NCI-H2081 (cell line): ENCODE results near the gene MXD3.
"Not testable (repeated sequence)": the region's sequence is repeated elsewhere in the genome, so short reads cannot be mapped to it uniquely, and the experiment has no call there.

Experiments used
- DNase-seq, 2 experiments: peaks; one replicate each; lab custom pipeline; 2025; lab: John Stamatoyannopoulos, UW

Gene MXD3, protein sequence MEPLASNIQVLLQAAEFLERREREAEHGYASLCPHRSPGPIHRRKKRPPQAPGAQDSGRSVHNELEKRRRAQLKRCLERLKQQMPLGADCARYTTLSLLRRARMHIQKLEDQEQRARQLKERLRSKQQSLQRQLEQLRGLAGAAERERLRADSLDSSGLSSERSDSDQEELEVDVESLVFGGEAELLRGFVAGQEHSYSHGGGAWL

GRCh38 chr5:177311723-177312648 lies at the start of gene MXD3:
MXD3 (minus strand) TSS chr5:177311898; CDS start chr5:177311830, 68 bp downstream.
- DNase-seq = peak; percentile 94 to 97

DNA sequence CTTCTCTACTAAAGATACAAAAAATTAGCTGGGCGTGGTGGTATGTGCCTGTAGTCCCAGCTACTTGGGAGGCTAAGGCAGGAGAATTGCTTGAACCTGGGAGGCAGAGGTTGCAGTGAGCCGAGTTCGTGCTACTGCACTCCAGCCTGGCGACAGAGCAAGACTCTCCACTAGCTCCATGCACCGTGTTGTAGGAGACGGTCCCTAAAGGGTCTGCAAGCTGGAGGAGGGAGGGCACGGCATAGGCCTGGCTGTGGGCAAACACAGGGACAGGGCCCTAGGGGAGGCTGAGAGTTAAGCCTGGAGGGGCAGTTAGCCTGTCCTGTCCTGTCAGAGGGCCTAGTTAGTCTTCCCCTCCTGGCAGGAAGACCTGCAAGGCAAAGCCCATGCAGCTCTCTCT lies 49.0 kb upstream of the MXD3 start:
- not testable (repeated sequence) for DNase-seq

DNA sequence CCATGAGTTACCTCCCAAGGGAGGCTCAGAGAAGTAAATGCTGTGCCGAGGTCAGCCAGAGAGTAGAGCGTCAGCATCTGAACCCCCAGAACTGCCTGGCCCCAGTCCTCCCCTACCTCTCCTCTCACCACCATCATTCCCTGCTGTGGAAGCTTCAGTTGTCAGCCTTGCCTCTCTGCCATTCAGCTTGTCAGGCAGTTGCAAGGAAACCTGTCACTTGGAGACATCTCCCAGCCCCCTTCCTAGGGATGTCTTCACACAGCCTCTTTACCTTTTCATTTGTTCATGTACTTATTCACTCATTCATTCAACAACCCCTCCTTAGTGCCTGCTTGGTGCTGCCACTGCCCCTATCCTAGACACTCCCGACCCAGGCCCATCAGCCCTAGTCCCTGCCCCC lies 48.2 kb upstream of the MXD3 start:
- no peak for DNase-seq

DNA sequence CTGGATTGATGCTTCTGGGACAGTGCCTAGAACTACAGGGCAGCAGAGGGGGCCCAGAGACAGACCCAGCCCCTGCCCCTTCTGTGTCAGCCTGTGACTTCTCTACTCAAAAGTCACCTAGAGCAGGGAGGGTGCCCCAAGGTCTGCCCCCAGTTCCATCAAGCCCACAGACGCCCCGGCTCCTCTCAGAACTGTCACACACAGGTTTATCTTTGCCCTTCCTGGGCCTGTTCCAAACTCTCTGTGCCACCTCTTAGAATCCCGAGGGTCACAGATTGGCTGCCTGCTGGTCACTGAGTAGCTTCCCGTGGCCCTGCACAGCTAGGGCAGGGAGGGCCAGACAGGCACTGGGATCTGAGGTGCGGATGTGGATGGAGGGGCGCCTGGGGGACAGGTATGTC lies 47.8 kb upstream of the MXD3 start:
- no peak for DNase-seq

DNA sequence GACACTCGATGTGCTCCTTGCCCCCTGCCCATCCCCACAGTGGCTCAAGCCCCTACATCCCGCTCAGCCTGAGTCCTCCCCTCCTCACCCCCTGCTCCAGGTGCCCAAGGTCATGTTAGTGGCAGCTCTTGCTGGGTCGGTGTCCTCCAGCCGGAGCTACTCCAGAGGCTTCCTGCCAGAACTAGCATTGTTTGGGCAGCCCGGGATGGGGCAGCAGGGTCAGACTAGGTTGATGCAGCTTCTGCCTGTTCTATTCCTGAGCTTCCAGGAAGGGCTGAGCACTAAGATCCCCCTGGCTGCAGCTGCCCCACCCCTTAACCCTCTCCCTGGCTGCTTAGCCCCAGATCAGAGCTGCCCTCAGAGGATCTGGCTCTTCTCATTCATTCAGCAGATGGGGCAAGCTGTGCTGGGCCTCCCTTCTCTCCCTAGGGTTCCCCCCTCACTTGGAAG lies 46.7 kb upstream of the MXD3 start:
- DNase-seq = no peak

DNA sequence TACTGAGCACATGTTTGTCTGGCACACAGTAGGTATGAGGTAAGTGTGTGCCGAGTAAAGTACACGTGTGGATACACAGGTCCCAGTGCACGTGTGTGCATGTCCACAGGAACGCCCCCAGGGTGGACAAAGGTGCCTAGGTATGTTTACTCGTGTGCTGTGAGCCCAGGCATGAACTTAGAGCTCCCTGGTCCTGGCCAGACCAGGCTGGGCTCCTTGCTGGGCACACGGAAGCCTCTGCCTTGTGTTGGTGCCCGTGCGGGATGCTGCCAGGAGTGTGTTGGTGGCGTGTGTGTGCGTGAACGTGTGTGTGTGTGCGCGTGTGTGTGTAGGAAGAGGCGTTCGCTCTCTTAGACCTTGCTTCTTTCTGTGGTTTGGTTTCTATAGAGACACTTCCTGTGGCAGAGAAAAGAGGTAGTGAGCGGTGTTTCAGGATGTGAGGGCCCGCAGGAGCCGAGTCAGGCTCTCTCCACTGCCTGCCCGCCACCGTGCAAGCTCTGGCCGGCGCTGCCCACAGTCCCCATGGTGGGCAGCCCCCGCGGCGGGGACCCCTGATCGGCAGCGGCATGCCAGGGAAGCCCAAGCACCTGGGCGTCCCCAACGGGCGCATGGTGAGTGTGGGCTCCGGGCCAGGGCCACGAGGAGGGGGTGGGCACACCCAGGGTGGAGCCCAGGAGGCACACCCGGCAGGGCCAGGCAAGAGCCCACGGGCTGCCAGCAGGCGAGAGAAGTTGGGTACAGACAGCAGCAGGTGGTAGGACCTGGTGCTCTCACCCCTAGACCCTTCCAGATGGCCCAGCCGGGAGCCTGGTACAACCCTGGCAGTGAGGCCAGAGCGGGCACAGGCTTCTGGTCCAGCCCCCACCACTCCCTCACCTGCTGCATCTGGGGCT lies 46.0 kb upstream of the MXD3 start, which contains the start of gene RGS14:
Gene RGS14 (plus strand): TSS at position 466 of the 893 bp plus-strand sequence. CDS start 101 bp downstream, at position 567.
- peak; percentile 49 to 67 for DNase-seq

- no peak for DNase-seq
These were observed 45.4 kb upstream of the MXD3 start for GRCh38 chr5:177357146-177357458.

DNA sequence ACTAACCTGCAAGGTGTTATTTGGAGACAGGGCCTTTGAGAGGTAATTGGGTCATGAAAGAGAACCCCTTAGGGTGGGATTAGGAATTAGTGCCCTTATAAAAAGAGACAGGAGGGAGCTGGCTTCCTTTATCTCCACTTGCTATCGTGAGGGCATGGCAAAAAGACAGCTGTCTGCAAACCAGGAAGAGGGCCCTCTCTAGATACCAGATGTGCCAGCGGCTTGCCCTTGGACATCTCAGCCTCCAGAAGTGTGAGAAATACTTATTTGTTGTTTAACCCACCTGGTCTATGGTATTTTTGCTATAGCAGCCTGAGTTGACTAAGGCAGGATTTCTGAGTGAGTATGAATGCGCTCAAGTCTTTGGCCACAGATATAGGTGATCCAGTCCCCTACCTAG lies 45.0 kb upstream of the MXD3 start:
- DNase-seq = no peak

DNA sequence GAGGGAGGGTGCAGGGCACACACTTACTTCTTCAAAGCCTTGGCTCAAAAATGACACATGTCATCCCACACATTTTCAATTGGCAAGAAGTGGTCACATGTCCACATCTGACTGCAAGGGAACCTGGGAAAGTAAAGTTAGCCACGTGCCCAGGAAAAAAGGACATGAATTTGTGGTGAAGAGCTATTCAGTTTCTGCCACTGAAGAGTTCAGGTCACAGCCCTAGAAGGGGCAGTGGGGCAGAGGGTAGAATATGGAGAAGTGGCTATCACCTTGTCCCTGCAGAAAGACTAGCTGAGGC lies 44.1 kb upstream of the MXD3 start:
- DNase-seq = no peak

GRCh38 chr5:177355162-177355867 lies 43.6 kb upstream of the MXD3 start:
- DNase-seq = no peak

- DNase-seq = no peak
These were observed 43.0 kb upstream of the MXD3 start for GRCh38 chr5:177354711-177355110.

GRCh38 chr5:177354256-177354655 lies 42.6 kb upstream of the MXD3 start:
- DNase-seq = no peak

DNA sequence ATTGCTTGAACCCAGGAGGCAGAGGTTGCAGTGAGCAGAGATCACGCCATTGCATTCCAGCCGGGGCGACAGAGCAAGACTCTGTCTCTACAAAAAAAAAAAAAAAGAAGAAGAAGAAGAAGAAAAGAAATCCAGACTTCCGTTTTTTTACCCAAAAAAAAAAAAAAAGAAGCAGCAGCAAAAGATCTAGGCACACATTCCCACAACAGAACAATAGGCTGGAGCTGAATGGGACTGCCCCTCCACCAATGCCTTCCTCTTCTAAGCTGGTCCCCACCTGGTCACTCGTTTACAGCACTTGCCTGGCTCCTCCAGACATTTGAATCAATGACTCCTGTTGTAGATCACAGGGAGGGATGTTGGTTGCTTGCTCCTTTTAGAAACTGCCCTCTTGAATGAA lies 41.4 kb upstream of the MXD3 start:
- DNase-seq = no peak

GRCh38 chr5:177351392-177352329 lies 40.0 kb upstream of the MXD3 start, which contains the start of gene LMAN2:
LMAN2 (minus strand) TSS chr5:177351668; CDS start chr5:177351647, 21 bp downstream.
- DNase-seq = peak; percentile 87 to 96

DNA sequence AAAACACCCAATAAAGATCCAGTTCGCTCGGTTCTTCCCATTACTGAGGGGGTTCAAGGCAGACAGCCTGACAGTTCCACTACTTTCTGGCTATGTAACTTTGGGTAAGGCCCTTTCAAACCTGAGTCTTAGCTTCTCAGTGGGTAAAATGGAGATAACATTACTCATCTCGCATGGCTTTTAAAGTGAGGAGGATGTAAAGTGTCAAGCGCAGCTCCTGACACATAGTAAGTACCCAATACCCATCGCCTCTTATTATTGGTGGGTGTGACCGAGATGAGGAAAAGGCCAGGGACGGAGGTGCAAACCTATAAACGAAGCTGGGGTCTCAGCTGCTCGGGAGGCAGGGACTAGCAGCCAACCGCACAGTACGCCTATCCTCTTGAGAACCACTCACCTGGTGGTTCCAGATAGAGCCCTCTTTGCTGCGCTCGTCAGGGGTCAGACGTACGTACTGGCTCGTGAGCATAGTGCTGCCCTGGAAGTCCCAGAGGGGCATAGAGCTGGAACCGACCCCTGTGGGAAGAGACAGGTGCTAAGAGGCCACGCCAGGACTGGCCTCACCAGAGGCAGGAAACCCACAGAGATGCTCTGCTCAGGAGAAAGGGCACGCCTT lies 39.2 kb upstream of the MXD3 start:
- no peak for DNase-seq

DNA sequence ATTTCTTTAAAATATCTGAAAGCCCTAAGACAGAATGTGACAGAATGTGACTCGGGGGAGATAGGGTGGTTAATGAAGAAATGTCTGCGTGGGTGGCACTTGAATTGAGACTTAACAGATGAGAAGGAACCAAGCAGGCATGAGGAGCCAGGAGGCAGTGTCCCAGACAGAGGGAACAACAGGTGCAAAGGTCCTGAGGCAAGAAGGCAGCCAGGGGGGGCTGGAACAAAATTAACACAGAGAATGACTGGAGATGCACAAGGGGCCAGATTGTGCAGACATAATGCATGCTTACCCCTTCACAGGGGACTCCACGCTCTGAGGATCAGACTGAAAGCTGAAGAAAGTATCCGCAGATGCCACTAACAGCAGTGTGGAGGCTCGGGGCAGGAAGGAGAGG lies 38.1 kb upstream of the MXD3 start:
- DNase-seq = no peak

- no peak for DNase-seq
These were observed 37.6 kb upstream of the MXD3 start for GRCh38 chr5:177349362-177349647.

- no peak for DNase-seq
These were observed 36.0 kb upstream of the MXD3 start for GRCh38 chr5:177347699-177348098.

- DNase-seq = no peak
These were observed 35.1 kb upstream of the MXD3 start for GRCh38 chr5:177346820-177347219.

DNA sequence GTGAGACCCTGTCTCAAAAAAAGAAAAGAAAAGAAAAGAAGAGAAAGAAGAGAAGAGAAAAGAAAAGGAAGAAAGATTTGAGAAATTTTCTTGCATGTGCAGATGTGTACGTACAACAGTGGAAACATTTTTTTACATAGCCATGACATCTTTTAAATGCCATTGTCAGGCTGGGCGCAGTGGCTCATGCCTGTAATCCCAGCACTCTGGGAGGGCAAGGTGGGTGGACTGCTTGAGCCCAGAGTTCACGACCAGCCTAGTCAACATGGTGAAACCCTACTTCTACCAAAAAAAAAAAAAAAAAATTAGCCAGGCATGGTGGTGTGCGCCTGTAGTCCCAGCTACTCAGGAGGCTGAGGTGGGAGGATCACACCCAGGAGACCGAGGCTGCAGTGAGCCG lies 33.2 kb upstream of the MXD3 start:
- DNase-seq = no peak
